Measurements from ENCODE around the gene KRT82. TPM values are rescaled to one million over a fixed set of nuclear protein-coding genes. Genes with fewer than 3 reads are reported as not detected.

KRT82 gene
- total RNA-seq, 2 experiments from 2014 or later: not detected

- POLR2A ChIA-PET: no interaction called here
- intact Hi-C loops (cut with micrococcal nuclease): no loop called here
- peaks cover 39% of the 10 kb centered on the region for H3K27me3 Mint-ChIP-seq
- CTCF ChIA-PET: interaction anchor here (0.6 kb wide), 1 partner anchor 430 kb away, joined by 3 read pairs; no protein-coding TSS in a partner anchor
- H3K27ac Mint-ChIP-seq: no peak overlapping the region
- H3K36me3 Mint-ChIP-seq: no peaks in the 10 kb centered on the region
- no peak overlapping the region for H3K4me3 Mint-ChIP-seq
- H3K4me1 Mint-ChIP-seq (ENCODE audit: low read depth): no peaks in the 10 kb centered on the region
- DNase-seq: no peak
- H3K9me3 Mint-ChIP-seq: no peaks in the 10 kb centered on the region
Measured at GRCh38 chr12:52440821-52441319, 34.7 kb upstream of the KRT82 start.

DNA sequence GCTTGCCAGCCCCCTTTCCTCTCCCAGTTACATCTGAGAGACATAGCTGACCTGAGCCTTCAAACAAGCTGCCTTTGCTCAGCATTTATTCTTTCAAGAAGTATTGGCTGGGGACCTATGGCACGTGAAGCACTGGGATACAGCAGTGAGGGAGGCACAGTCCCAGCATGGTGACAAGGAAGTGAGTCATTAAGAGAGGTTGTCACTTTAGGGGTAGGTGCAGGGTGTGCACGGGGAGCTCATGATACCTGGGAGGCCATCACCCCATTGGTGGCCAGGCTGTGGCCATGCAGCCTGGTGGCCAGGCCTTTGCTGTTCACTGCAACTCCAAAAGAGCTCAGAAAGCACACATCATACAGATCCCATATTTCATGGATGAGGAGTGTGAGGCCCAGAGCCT is 33.7 kb upstream of the KRT82 start:
- peaks cover 38% of the 10 kb centered on the region for H3K27me3 Mint-ChIP-seq
- CTCF ChIA-PET: no interaction called here
- POLR2A ChIA-PET: no interaction called here
- no peak for DNase-seq
- no peaks in the 10 kb centered on the region for H3K36me3 Mint-ChIP-seq
- intact Hi-C loops (cut with micrococcal nuclease): no loop called here
- H3K4me1 Mint-ChIP-seq (ENCODE audit: low read depth): no peaks in the 10 kb centered on the region
- no peak overlapping the region for H3K4me3 Mint-ChIP-seq
- no peaks in the 10 kb centered on the region for H3K9me3 Mint-ChIP-seq
- no peak overlapping the region for H3K27ac Mint-ChIP-seq

DNA sequence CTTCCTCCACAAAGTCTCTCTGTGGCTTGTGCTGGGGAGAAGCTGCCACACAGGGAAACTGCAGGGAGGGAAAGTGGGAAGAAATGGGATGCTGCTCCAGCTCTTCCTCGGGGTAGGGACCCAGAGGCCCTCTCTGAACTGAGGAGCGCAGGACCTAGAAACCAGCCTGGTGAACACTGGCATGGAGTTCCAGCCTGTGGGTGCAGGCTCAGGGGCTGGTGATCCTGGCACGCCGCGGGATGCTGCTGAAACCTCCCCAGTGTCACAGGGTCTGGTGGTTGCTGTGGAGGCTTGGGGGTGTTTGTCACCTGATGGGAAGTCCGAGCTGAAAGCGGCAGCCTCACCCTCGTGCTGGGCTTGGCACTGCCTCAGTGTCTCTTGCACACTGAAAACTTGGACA is 33.3 kb upstream of the KRT82 start:
- no peak for DNase-seq
- intact Hi-C loops (cut with micrococcal nuclease): no loop called here
- Mint-ChIP-seq H3K27me3 (peaks cover 34% of the 10 kb centered on the region), H3K9me3 (no peaks in the 10 kb centered on the region), H3K4me1 (ENCODE audit: low read depth) (no peaks in the 10 kb centered on the region), H3K36me3 (no peaks in the 10 kb centered on the region), H3K4me3 (no peak overlapping the region), H3K27ac (no peak overlapping the region)
- ChIA-PET CTCF (no interaction called here), POLR2A (interaction anchor here (0.8 kb wide), 1 partner anchor 77 kb away, joined by 3 read pairs; no protein-coding TSS in a partner anchor)

DNA sequence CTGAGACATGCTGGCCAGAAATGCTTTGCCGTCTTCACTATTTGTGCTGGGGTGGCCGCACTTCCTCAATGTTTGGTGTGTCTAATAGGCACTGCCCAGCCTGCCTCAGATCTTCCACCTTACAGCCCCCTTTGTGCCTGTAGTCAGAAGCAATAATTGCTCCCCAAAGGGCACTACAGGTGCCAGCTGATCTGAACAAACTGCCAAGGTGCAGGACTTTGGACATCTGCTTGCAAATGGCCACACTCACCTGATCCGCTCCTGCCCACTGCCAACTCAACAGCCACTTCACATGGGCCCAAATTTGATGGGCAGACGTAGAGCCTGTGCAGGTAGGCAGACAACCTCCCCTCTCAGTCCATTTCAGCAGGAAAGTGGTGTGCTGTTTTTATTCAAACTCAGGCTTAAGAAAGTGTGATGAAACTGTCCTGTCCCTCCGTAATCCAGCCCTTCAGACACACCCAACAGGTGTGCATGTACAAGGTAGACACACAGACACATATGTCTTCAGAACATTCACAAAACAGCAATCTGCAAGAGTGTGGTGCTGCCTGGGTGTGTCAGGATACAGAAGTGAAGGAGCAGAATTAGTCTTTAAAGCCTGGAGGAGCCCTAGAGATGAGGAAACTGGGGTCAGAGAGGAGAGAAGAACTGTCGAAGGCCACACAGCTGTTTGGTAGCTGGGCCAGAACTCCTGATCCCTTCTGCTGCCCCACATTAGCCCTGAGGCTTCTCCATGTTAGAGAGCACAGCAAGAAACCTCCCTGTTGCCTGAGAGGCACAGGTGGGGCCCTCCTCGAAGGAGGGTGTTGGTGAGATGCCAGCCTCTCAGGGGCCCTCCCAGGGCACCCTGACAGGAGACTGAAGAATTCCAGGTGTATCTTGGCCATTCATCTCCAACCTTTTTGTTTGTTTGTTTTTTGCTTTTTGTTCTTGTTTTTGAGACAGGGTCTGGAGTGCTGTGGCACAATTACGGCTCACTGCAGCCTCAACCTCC is 32.5 kb upstream of the KRT82 start:
- Mint-ChIP-seq H3K27me3 (peaks cover 30% of the 10 kb centered on the region), H3K4me3 (no peak overlapping the region), H3K36me3 (no peaks in the 10 kb centered on the region), H3K27ac (no peak overlapping the region), H3K9me3 (no peaks in the 10 kb centered on the region), H3K4me1 (ENCODE audit: low read depth) (no peaks in the 10 kb centered on the region)
- CTCF ChIA-PET: no interaction called here
- intact Hi-C loops (cut with micrococcal nuclease): no loop called here
- no peak for DNase-seq
- POLR2A ChIA-PET: interaction anchor here (0.8 kb wide), 1 partner anchor 77 kb away, joined by 3 read pairs; no protein-coding TSS in a partner anchor

- peaks cover 27% of the 10 kb centered on the region for H3K27me3 Mint-ChIP-seq
- ChIA-PET POLR2A (no interaction called here), CTCF (no interaction called here)
- DNase-seq: no peak
- no peaks in the 10 kb centered on the region for H3K36me3 Mint-ChIP-seq
- no peaks in the 10 kb centered on the region for H3K9me3 Mint-ChIP-seq
- intact Hi-C loops (cut with micrococcal nuclease): no loop called here
- H3K4me1 Mint-ChIP-seq (ENCODE audit: low read depth): no peaks in the 10 kb centered on the region
- H3K4me3 Mint-ChIP-seq: no peak overlapping the region
- no peak overlapping the region for H3K27ac Mint-ChIP-seq
Measured at GRCh38 chr12:52437508-52437907, 31.4 kb upstream of the KRT82 start.

DNA sequence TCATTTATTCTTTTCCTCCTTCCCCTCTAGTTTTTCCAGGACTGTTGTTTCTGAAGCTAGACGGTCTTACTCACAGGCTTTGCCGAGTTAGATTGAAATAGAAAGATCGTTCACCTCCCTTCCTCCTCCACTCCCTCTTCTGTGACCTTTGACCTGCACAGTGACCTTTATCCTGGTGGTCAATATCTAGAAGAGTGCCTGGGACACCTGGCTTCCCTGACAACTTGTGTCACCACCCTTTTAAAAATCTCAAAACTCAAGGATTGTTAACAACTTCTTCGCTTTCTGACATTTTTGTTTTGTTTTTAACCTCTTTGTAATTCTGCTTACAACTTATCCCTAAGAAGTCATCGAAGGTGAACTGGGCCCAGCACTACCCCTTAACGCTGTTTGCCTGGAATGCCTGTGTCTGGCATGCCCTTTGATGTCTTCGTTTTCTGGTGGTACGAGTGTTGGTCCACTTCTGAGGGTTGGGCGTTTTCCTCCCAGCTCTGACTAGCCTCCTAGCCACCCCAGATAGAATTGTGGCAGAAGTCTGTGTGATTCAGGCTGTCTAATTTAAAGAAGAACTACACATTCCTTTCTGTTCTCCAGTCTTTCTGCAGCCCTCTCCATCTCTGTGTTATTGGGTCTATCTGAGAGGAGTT is 30.8 kb upstream of the KRT82 start:
- DNase-seq: no peak
- H3K36me3 Mint-ChIP-seq: no peaks in the 10 kb centered on the region
- intact Hi-C loops (cut with micrococcal nuclease): no loop called here
- H3K4me3 Mint-ChIP-seq: no peak overlapping the region
- ChIA-PET POLR2A (no interaction called here), CTCF (no interaction called here)
- H3K27ac Mint-ChIP-seq: no peak overlapping the region
- H3K9me3 Mint-ChIP-seq: no peaks in the 10 kb centered on the region
- H3K4me1 Mint-ChIP-seq (ENCODE audit: low read depth): no peaks in the 10 kb centered on the region
- H3K27me3 Mint-ChIP-seq: peaks cover 24% of the 10 kb centered on the region

- Mint-ChIP-seq H3K27me3 (peaks cover 20% of the 10 kb centered on the region), H3K27ac (no peak overlapping the region), H3K4me1 (ENCODE audit: low read depth) (no peaks in the 10 kb centered on the region), H3K36me3 (no peaks in the 10 kb centered on the region), H3K9me3 (no peaks in the 10 kb centered on the region), H3K4me3 (no peak overlapping the region)
- intact Hi-C loops (cut with micrococcal nuclease): no loop called here
- no peak for DNase-seq
- ChIA-PET POLR2A (no interaction called here), CTCF (no interaction called here)
Measured at GRCh38 chr12:52436000-52436827, 30.1 kb upstream of the KRT82 start.

- Mint-ChIP-seq H3K4me1 (ENCODE audit: low read depth) (no peaks in the 10 kb centered on the region), H3K9me3 (no peaks in the 10 kb centered on the region), H3K4me3 (no peak overlapping the region), H3K27ac (no peak overlapping the region), H3K27me3 (peaks cover 16% of the 10 kb centered on the region), H3K36me3 (no peaks in the 10 kb centered on the region)
- DNase-seq: no peak
- ChIA-PET POLR2A (no interaction called here), CTCF (no interaction called here)
- intact Hi-C loops (cut with micrococcal nuclease): no loop called here
Measured at GRCh38 chr12:52435659-52435999, 29.5 kb upstream of the KRT82 start.

- no peaks in the 10 kb centered on the region for H3K4me1 Mint-ChIP-seq (ENCODE audit: low read depth)
- peaks cover 14% of the 10 kb centered on the region for H3K27me3 Mint-ChIP-seq
- intact Hi-C loops (cut with micrococcal nuclease): no loop called here
- H3K36me3 Mint-ChIP-seq: no peaks in the 10 kb centered on the region
- ChIA-PET CTCF (no interaction called here), POLR2A (no interaction called here)
- H3K27ac Mint-ChIP-seq: no peak overlapping the region
- no peaks in the 10 kb centered on the region for H3K9me3 Mint-ChIP-seq
- DNase-seq: no peak
- H3K4me3 Mint-ChIP-seq: no peak overlapping the region
Measured at GRCh38 chr12:52434760-52435530, 28.8 kb upstream of the KRT82 start.

GRCh38 chr12:52434081-52434733 is 28.1 kb upstream of the KRT82 start, which contains the start of gene KRT75:
Gene KRT75 (minus strand): TSS chr12:52434371. CDS start chr12:52434304, 67 bp downstream.
- Mint-ChIP-seq H3K27ac (no peak within 1 kb of the TSS), H3K27me3 (peaks cover 11% of the 10 kb centered on the region), H3K4me1 (ENCODE audit: low read depth) (no peaks in the 10 kb centered on the region), H3K36me3 (no peaks in the 10 kb centered on the region), H3K4me3 (no peak within 1 kb of the TSS), H3K9me3 (no peaks in the 10 kb centered on the region)
- ChIA-PET POLR2A (no interaction called here), CTCF (no interaction called here)
- intact Hi-C loops (cut with micrococcal nuclease): no loop called here
- no peak for DNase-seq

DNA sequence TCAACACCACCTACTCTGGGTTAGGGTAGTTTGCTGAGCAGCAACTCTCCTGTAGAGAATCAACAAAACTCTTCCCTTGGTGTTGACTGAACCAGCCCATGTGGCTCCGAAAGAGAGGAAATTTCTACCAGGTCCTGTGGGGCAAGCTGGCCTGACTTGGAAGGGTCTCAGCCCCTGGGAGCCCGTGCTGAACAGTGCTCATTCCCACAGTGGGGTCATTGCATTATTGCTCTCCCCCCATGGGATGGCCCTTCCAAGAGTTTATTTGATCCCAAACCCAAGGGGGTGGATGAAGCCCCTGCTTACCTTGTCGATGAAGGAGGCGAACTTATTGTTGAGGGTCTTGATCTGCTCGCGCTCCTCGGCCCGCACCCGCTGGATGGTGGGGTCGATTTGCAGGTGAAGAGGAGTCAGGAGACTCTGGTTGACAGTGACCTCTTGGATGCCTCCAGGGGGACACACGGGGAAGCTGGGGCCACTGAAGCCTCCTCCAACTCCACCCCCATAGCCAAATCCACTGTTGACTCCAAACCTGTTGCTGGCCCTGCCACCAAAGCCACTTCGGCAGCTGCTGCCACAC is 27.5 kb upstream of the KRT82 start:
- Mint-ChIP-seq H3K4me3 (no peak overlapping the region), H3K27ac (no peak overlapping the region), H3K9me3 (no peaks in the 10 kb centered on the region), H3K36me3 (no peaks in the 10 kb centered on the region), H3K4me1 (ENCODE audit: low read depth) (no peaks in the 10 kb centered on the region), H3K27me3 (peaks cover 11% of the 10 kb centered on the region)
- no peak for DNase-seq
- ChIA-PET CTCF (no interaction called here), POLR2A (no interaction called here)
- intact Hi-C loops (cut with micrococcal nuclease): no loop called here

All from activated CD4-positive, alpha-beta memory T cell treated with anti-CD3 and anti-CD28 coated beads for 36 hours (primary cell).